Measurements from ENCODE around the gene XPNPEP2.
A peak's percentile ranks its signal among the peaks of the same experiment; 100 is the strongest.

Gene XPNPEP2

DNA sequence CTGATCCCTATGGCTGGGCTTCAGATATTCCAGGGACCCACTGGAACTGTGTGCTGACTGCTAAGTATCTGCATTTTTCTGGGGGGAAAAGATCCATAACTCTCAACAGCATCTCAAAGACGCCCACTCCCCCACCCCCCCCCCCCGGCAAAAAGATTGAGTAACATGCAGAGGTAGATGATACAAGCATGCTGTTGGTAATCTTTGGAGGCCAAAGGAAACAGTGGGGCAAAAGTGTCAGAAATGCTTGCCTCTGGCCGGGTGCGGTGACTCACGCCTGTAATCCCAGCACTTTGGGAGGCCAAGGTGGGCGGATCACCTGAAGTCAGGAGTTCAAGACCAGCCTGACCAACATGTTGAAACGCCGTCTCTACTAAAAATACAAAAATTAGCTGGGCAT lies 12.2 kb downstream of the XPNPEP2 start:
- DNase-seq (ENCODE audit: low read depth) = no peak

DNA sequence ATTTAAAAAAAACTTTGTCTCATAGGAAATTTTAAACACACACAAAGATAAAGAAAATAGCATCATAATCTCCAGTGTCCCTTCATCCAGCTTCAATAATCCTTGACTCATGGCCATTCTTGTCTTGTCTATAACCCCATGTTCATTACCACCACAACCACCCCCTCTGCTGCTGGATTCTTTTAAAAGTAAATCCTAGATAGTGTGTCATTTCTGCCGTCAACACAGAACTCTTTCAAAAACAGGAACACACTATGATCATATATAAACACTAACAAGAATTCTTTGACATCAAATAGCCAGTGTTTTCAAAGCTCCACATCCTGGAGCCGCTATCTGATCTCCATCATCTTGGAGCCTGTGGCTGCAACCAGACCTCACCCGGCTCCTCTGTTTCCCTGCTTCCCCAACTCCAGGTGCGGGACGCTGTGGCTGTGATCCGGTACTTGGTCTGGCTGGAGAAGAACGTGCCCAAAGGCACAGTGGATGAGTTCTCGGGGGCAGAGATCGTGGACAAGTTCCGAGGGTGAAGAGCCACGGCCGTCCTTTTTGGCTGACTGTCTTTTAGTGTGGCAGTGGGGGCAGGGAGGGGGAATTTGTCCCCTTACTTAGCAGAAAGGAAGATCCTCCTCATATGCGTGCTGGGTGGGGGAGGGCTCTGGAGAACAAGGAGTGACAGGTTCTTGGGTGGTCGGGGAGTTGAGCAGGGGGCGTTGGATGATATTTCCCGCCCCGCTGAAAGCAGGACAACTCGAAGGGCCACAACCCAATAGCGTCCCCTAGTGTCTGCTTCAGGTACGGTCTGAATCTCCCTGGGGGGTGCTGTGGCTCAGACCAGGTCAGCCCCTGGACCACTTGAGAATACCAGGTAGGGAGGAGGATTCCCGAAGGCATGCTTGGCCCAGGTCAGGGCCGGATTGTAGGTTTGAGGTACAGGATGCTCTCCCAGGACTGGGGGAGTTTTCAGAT lies 15.6 kb downstream of the XPNPEP2 start:
- DNase-seq (ENCODE audit: low read depth) = no peak

DNA sequence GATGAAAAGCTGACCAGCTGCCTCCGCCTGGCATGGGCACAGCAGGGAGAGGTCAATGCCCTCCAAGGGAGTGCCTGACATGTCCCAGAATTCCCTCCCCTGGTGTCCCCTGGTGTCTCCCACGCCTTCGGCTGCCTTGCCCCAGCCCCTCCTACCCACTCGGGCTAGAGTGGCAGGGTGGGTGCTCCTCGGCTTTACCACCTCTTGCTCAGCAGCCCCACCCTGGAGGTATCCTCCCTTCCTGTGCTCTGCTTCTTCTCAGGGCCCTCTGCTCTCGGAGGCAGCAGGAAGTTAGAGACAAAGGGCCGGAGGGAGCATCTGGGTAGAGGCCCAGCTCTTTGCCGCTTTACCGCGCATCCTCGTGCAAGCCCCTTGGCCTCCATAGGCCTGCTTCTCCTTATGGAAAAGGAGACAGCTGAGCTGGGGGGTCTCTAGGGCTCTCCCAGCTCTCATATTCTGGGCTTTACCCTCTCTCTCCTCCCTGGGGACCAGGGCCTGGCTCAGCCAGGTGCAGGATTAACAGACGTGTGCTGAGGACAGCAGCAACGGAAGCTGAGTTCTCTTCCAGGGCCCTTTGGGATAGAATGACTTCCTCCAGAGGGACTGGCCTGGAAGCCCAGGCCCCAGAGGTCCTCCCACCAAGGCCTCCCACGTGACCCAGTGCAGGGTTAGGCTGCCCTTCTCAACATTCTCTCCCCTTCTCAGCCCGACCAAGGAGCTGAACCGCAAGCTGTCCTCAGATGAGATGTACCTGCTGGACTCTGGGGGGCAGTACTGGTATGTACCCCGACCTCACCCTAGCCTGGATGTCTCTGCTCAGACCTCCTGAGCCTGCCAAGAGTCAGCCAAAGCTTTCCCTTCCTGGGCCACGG lies 17.2 kb downstream of the XPNPEP2 start:
- no peak for DNase-seq (ENCODE audit: low read depth)

DNA sequence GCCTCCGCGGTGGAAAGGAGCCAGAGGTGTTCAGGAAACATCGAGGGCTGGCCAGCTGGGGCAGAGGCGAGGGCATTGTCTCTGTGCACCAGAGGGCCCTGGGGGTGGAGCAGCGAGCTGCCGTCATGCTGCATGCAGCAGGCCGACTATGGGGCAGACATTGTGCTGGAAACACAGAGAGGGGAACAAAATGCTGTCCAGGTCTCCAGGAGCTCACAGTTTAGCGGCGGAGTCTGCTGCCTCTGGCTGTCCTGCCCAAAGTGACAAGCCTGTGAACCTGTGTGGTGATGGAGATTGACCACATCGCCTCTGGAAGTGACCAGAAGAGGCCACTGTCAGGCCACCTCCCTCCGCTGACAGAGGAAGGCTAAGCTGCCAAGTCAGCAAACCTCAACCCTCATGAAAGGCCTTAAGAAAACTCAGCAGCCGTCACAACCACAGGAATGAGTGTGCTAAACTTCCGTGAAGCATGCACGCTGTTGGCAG lies 20.8 kb downstream of the XPNPEP2 start:
- no peak for DNase-seq (ENCODE audit: low read depth)

DNA sequence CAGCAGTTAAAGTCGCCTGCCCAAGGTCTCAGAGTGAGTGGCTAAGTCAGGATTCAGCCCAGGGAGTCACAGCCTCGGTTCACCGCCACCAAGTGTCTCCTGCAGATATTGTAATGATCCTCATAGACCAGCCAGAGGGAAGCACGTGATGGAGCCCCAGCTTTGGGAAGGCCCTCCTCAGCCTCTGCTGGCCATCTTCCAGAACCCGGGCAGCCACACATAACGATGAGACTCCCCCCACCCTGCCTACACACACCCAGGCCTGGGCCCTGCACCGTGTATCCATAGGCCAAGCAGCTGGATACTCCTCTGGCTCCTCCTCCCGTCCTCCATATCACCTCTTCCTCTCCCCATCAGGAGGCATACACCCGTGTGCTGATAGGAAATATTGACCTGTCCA lies 21.4 kb downstream of the XPNPEP2 start:
- DNase-seq (ENCODE audit: low read depth) = no peak

DNA sequence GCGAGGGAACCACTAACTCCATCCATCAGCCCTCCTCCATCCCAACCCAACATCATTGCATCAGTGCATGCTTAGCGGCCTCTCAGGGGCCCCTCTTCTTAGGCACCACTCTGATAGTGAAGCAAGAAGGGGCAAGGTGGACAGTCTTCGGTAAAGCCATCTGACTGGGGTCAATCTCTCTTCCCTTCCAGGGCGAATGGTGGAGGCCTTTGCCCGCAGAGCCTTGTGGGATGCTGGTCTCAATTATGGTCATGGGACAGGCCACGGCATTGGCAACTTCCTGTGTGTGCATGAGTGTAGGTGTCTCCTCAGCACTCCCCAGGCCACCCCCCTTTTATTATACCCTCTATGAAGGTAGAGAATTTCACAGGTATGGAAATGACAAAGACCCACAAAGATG lies 22.2 kb downstream of the XPNPEP2 start:
- DNase-seq (ENCODE audit: low read depth) = no peak

DNA sequence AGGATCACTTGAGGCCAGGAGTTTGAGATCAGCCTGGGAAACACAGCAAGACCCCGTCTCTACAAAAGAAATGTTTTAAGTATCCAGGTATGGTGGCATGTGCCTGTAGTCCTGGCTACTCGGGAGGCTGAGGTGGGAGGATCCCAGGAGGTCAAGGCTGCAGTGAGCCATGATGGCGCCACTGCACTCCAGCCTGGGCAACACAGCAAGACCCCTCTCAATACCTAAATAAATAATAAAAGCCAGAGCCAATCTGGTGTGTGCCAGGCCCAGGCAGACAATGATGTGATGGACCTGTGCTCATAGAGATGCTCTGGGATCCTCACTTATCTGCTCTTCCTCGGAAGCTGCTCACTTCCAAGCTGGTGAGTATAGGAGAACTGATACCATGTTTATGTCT lies 22.8 kb downstream of the XPNPEP2 start:
- DNase-seq (ENCODE audit: low read depth) = no peak

DNA sequence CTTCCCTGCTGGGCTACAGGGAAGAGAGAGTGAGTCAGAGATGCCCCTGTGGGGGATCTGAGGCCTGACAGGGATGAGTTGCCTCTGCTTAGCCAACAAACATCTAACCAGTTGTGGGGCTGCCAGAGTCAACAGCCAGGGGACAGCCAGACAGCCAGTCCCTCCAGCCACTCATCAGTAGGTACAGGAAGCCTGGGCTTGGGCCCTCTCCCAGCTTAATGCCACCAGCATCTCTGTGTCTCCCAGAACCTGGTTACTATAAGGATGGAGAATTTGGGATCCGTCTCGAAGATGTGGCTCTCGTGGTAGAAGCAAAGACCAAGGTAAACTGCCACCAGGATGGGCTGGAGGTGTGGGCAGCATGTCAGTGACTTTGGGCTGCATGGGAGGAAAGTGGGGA lies 23.7 kb downstream of the XPNPEP2 start:
- DNase-seq (ENCODE audit: low read depth) = no peak

DNA sequence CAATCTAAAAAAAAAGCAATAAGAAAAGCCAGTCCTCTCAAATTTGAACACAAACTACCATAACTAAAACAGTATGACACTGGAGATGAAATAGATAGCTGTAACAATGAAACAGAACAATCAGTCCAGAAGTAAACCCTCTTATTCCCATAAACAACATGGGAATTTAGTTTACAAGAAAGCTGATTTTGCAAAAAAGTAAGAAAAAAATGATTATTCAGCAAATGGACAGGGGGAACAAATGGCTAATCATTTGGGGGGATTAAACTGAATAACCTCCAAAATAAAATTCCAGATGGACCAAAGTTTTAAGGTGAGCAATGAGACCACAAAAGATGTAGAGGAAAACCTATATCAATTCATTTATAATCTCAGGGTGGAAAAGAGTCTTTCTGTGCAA lies 24.9 kb downstream of the XPNPEP2 start:
- DNase-seq (ENCODE audit: low read depth) = no peak

DNA sequence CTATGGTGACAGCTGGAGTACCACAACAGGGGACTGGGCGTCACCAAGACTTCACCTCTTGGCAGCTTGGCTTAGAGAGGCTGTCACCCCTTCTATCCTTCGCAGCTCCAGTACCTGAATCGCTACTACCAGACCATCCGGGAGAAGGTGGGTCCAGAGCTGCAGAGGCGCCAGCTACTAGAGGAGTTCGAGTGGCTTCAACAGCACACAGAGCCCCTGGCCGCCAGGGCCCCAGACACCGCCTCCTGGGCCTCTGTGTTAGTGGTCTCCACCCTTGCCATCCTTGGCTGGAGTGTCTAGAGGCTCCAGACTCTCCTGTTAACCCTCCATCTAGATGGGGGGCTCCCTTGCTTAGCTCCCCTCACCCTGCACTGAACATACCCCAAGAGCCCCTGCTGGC lies 29.4 kb downstream of the XPNPEP2 start:
- no peak for DNase-seq (ENCODE audit: low read depth)

DNA sequence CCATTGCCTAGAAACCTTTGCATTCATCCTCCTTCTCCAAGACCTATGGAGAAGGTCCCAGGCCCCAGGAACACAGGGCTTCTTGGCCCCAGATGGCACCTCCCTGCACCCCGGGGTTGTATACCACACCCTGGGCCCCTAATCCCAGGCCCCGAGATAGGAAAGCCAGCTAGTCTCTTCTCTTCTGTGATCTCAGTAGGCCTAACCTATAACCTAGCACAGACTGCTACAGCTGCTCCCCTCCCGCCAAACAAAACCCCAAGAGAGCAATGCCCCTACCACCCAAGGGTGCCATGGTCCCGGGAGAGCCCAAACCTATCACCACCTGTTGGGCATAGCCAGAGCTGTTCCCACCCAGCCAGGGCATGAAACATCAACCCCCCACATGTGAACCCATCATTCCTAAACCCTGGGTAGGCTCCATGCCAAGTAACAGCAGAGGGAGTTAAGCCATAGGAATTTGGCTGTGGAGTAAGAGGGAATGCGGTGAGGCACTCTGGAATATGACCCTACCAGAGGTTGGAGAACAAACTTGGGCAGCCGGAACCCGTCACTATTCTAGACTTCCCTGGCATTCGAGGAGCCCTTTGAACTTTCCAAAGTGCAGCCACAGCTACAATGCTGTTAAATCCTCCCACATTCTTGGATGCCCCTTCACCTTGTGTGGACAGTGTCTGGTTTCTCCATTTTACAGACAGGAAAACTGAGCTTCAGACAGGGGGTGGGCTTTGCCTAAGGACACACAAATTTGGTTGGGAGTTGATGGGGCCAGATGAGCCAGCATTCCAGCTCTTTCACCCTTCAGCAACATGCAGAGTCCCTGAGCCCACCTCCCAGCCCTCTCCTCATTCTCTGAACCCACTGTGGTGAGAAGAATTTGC lies 30.0 kb downstream of the XPNPEP2 start:
- no peak for DNase-seq (ENCODE audit: low read depth)

DNA sequence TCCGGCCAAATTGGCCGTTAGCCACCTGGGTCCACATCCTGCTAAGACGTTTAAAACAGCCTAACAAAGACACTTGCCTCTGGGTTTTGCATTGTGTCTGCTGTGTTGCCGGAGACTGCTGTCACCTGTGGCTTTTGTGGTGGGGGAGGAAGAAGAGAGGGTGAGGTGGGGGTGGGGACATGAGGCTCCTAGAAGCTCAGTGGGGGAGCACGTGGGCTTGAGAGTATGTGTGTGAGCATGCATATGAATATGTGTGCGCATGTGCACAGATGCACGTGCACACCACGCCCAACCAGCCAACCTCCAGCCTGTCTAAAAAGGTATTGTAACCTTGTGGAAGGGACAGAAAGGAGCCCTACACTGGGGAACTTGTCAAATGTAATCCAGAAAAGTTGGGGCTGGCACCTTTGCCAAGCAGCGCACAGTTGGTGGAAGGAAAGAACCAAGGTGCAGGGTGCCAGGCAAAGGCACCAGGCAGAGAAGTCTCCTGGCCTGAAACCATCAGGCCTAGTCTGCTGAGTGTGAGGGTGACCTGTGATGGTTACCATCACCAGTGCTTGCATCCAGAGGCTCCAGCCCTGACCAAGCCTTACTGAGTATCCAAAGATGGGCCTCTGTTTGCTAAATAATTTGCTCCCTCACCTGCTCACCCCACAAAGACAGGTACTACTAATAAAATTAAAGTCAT lies 30.8 kb downstream of the XPNPEP2 start:
- DNase-seq (ENCODE audit: low read depth) = peak; percentile 53

DNA sequence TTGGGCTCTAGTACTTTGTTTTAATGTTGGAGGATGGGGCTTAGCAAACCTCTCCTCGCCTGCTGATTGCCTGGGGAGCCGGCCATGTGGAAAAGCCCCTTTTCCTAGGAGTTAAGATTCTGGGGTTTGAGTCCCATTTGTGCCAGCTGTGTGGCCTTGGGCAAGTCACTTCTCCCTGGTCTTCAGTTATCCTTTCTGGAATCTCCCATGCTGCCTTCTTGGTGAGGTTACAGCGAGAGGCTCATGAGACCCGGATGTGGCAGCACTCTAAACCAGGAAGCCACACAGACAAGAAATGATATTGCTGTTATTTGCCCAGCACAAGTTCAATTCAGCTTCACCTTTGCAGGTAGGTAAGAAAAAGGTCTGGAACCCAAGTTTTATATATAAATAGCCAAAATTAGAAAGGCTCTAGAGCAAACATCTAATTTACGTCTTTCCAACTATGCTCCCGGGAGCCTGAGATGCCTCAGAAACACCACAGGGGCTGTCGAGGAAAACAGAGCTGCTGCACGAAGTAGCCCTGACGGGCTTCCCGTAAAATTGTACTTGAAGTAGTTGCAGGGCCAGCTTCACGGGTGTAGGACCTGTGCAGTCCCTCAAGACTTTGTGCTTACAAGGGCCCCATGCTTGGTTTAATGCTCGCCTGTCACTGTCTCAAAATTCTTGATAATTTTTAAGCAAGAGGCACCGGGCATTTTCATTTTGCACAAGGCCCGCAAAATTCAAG lies 32.7 kb downstream of the XPNPEP2 start:
- DNase-seq (ENCODE audit: low read depth) = no peak

DNA sequence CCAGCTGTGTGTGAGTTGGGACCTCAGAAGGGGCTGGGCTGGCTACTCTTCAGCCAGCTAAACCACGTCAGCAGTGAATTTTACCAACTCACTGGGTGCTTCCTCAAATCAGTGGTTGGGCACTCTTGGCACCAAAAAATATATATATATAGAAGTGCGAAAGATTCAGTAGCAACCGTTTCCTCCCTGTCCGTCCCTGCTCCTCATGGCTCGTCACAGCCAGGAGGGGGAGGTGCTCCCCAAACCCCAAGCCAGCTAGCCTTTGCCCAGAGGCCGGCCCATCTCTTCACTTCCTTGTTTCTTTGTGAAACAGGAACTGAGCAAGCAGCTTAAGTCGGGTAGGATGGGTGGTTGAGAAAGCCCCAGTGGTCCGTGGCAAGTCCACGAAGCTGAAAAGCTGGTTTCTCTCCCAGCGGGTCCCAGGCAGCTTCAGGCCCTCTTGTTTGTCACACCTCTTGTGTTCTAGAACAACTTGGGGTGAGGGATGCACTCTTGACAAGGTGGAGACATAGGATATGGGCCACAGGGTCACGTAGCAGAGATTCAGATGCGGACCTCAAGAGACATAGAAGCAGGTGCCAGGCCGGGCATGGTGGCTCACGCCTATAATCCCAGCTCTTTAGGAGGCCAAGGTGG lies 34.1 kb downstream of the XPNPEP2 start:
- DNase-seq (ENCODE audit: low read depth) = no peak

DNA sequence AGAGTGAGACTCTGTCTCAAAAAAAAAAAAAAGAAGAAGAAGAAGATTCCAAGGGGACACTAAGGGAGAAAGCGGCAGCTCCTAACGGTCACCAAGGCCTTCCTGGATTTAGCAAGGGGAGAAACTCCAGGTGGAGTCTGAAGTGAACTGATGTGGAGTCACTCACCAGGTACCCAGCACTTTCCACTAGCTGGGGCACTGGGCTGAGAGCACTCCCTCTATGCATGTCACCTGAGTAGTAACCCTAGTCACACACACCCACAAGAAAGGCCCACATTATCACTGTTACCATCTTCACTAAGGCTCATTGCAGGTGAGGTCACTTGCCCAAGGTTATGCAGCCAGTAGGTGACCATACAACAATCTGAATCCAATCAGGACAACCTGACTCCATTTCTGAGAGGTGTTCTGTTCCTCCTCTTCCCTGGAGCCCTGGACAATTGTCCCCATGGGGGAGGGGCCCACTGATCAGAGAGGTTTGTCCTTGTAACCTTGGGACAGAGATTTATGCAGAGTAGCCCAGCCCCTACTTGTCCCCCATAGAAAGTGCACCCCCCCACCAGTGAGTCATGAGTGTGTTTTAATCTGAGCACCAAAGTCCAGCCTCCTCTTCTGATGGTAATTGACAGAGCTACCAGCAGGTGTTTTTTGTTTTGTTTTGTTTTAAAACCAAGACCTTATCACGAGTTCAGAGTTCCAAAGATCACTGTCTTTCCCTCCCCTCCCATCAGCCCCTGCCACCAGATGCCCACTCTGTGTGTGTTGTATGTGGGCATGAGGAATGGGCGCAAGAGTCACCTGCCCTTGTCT lies 35.1 kb downstream of the XPNPEP2 start:
- DNase-seq (ENCODE audit: low read depth) = no peak

DNA sequence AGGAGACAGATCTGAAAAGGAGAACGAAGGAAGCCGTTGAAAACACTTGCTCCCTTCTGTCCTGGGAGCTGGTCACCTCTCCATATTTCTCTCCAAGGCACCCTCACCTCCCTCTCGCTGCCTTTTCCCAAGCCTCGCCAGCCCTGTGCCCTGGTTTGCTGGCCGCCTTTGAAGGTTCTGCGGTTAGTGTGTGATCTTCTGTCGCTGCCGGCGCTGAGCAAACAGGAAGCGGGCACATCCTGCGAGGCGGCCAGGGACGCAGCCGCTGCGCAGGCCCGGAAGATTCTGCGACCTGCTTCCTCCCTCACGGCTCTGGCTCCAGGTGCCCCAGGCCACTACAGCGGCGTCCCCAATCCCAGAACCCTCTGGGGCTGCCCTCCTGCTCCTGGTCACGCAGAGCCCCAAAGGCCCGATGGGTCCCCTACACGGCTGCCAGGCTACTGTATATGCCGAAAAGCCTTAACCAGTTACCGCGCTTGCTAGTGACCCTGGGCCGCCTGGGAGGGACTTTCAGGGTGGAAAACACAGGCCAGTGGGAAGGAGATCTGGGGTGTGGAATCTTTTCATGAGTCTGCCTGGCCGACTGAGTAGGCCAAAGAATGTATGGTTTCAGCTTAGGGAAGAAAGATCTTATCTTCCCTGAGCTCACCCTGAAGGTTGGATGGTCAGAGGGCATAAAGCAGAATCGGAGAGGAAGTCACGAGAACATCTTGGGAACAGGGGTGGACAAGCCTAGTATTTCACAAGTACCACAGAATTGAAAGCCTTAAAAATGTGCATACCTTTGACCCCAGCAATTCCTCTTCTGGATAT lies 38.6 kb downstream of the XPNPEP2 start:
- peak; percentile 72 for DNase-seq (ENCODE audit: low read depth)

DNA sequence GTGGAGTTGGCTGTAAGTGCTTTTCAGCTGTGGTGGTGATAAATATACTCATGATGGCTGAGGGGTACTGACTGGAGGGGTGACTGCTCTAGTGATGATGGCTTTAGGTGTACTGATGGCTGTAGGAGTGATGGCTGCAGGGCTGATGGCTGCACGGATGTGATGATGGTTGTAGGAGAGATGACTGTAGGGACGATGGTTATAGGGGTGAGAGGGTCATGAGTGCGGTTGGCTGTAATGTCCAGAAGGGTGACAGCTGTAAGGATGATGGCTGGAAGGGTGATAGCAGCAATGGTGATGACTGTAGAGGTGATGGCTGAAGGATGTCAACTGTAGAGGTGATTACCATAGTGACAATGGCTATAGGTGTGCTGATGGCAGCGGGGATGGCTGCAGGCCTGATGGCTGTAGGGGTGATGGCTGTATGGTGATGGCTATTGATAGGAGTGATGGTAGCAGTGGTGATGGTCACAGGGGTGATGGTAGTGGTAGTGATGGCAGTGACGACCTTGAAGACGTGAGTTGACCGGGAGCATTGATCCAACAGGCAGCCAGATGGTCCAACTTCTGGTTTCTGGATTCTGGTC lies 40.4 kb downstream of the XPNPEP2 start:
- no peak for DNase-seq (ENCODE audit: low read depth)

DNA sequence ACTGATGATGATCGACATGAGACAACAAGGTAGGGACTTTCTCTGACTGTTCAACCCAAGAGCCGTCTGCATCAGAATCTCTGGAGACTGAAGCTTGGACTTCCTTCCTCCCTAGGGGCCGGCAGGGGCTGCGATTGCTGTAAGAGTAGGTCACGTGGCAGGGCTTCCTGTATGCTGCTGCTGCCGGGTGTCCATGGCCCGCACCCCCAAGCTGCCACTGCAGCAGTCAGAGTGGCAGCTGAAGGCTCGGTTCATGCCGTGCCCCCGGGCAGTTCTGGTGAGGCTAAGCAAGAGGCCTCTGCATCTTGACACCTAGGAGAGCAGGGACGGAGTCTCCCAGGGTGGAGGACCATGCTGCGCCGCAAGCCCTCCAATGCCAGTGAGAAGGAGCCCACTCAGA lies 41.0 kb downstream of the XPNPEP2 start, which contains the start of gene SASH3:
Gene SASH3 (plus strand): TSS at position 203 of the 400 bp plus-strand sequence. CDS start 149 bp downstream, at position 352.
- DNase-seq (ENCODE audit: low read depth) = peak; percentile 55

Data from activated T-helper 1 cell treated with Interleukin-2 at 50 U/mL for 16 hours (primary cell).